GM21619 (cell line): ENCODE results near the gene LRRC42.
A peak's percentile ranks its signal among the peaks of the same experiment; 100 is the strongest.

Experiments used
- ATAC-seq: cut with Tn5 transposase; IDR thresholded peaks from one replicate; pipeline ENCODE4 v1.9.1; 2021; ENCODE audit not compliant: unreplicated experiment

Gene LRRC42

GRCh38 chr1:53938136-53938830 lies 7.9 kb upstream of the LRRC42 start:
- ATAC-seq, result no peak

GRCh38 chr1:53942127-53942957 lies 3.8 kb upstream of the LRRC42 start:
- no peak for ATAC-seq

GRCh38 chr1:53943090-53943489 lies 3.1 kb upstream of the LRRC42 start:
- ATAC-seq, result no peak

- ATAC-seq, result no peak
Observed at GRCh38 chr1:53943490-53944043, 2.6 kb upstream of the LRRC42 start.

- ATAC-seq, result no peak
Observed at GRCh38 chr1:53944469-53945182, 1.5 kb upstream of the LRRC42 start.

GRCh38 chr1:53945183-53945432 lies 1.0 kb upstream of the LRRC42 start:
- no peak for ATAC-seq

GRCh38 chr1:53945433-53946251 lies 508 bp upstream of the LRRC42 start, which contains the start of gene IFT25:
TSS of gene IFT25 (minus strand) at chr1:53945699. CDS start at chr1:53940082, 5,617 bp downstream.
- peak; percentile 56 for ATAC-seq

GRCh38 chr1:53947172-53947907 lies 1.2 kb downstream of the LRRC42 start:
- ATAC-seq, result no peak

GRCh38 chr1:53948291-53948690 lies 2.1 kb downstream of the LRRC42 start:
- ATAC-seq, result no peak

GRCh38 chr1:53949023-53949990 lies 3.2 kb downstream of the LRRC42 start:
- ATAC-seq, result no peak

- ATAC-seq, result no peak
Observed at GRCh38 chr1:53951697-53952096, 5.5 kb downstream of the LRRC42 start.

- no peak for ATAC-seq
Observed at GRCh38 chr1:53954128-53954527, 8.0 kb downstream of the LRRC42 start.

- ATAC-seq, result no peak
Observed at GRCh38 chr1:53956308-53957168, 10.4 kb downstream of the LRRC42 start.

GRCh38 chr1:53957194-53957818 lies 11.2 kb downstream of the LRRC42 start:
- no peak for ATAC-seq

- no peak for ATAC-seq
Observed at GRCh38 chr1:53959664-53960250, 13.6 kb downstream of the LRRC42 start.

GRCh38 chr1:53962395-53962794 lies 16.2 kb downstream of the LRRC42 start:
- no peak for ATAC-seq

GRCh38 chr1:53963460-53963859 lies 17.3 kb downstream of the LRRC42 start:
- no peak for ATAC-seq
